H1 (cell line): Measurements from ENCODE around the gene CPA1. TPM values are rescaled to one million over a fixed set of nuclear protein-coding genes. Genes with fewer than 3 reads are reported as not detected.

Experiments used
- CTCF ChIA-PET: fragments of 300-600 bp; sonication (Branson Sonifier 250); formaldehyde crosslinking; loops from one replicate; lab custom pipeline; 2021; ENCODE audit not compliant: partially characterized antibody; lab: Charles Lee
- POLR2A ChIA-PET: fragments of 300-600 bp; sonication (Branson Sonifier 250); formaldehyde crosslinking; loops from one replicate; lab custom pipeline; 2021; ENCODE audit warnings: inconsistent platforms; ENCODE audit not compliant: partially characterized antibody; lab: Charles Lee
- DNase-seq, 2 experiments: peaks; one replicate each; pipeline versions ENCODE4 v3.0.0 to v3.0.0-alpha.2; 2010 to 2022; ENCODE audit warnings: low spot score in 2 of 2, low read depth in 1 of 2, mixed read lengths in 1 of 2
- FAIRE-seq: peaks from 2 replicates; lab custom pipeline; 2011; peaks lifted over from hg19 to GRCh38; lab: Jason Lieb, UNC
- H2AFZ ChIP-seq: 2 replicates; pipeline ENCODE4 v1.8.1; 2012; ENCODE audit warnings: low read length, inconsistent platforms
- H2AK5ac ChIP-seq: 2 replicates; pipeline ENCODE4 v1.6.1; 2013; ENCODE audit warnings: low read depth, low read length
- H2BK120ac ChIP-seq: replicated peaks from 2 replicates; pipeline ENCODE3; 2013; ENCODE audit warnings: low read depth, low read length, inconsistent platforms
- H2BK12ac ChIP-seq: 2 replicates; pipeline ENCODE4 v1.6.1; 2013; ENCODE audit warnings: low read depth, low read length
- H2BK15ac ChIP-seq: 2 replicates; pipeline ENCODE4 v1.6.1; 2013; ENCODE audit warnings: low read length
- H2BK20ac ChIP-seq: 2 replicates; pipeline ENCODE4 v1.6.1; 2013; ENCODE audit warnings: low read length
- H2BK5ac ChIP-seq: 2 replicates; pipeline ENCODE4 v1.6.1; 2013; ENCODE audit warnings: low read depth, low read length
- H3K14ac ChIP-seq: 2 replicates; pipeline ENCODE4 v1.6.1; 2013; ENCODE audit warnings: inconsistent platforms; ENCODE audit not compliant: insufficient read length
- H3K18ac ChIP-seq: 2 replicates; pipeline ENCODE4 v1.6.1; 2013; ENCODE audit warnings: low read length; ENCODE audit errors: extremely low read depth
- H3K23ac ChIP-seq: 2 replicates; pipeline ENCODE4 v1.6.1; 2013; ENCODE audit warnings: inconsistent platforms; ENCODE audit not compliant: insufficient read length
- H3K23me2 ChIP-seq: 2 replicates; pipeline ENCODE4 v1.6.1; 2013; ENCODE audit warnings: low read depth, low read length
- H3K27ac ChIP-seq: 2 replicates; pipeline ENCODE4 v1.6.1; 2011; ENCODE audit warnings: low read depth, low read length, inconsistent platforms
- H3K27me3 ChIP-seq, 4 experiments: replicated peaks in 1 of 4; 1 replicate in 1 of 4; 2 replicates in 3 of 4; pipeline versions ENCODE4 v1.6.1 to v1.8.1; 2011 to 2013; ENCODE audit warnings: low read length in 3 of 4, mild to moderate bottlenecking in 3 of 4, inconsistent platforms in 2 of 4, mixed read lengths in 2 of 4, moderate library complexity in 1 of 4; ENCODE audit not compliant: control insufficient read depth in 3 of 4, insufficient read depth in 3 of 4; ENCODE audit errors: extremely low read depth in 1 of 4
- H3K36me3 ChIP-seq, 4 experiments: 2 replicates each; pipeline versions ENCODE4 v1.6.1 to v1.8.1; 2011 to 2013; ENCODE audit warnings: mild to moderate bottlenecking in 4 of 4, low read length in 3 of 4, moderate library complexity in 2 of 4, control low read depth in 1 of 4, inconsistent platforms in 1 of 4; ENCODE audit not compliant: insufficient read depth in 4 of 4, control insufficient read depth in 2 of 4
- H3K4ac ChIP-seq: replicated peaks from 2 replicates; pipeline ENCODE3; 2013; ENCODE audit warnings: low read length, low read depth, mixed read lengths, inconsistent platforms; ENCODE audit not compliant: insufficient read length
- H3K4me1 ChIP-seq, 4 experiments: replicated peaks in 1 of 4; 1 replicate in 1 of 4; 2 replicates in 3 of 4; pipeline versions ENCODE4 v1.6.1 to v1.8.1; 2011 to 2013; ENCODE audit warnings: low read length in 3 of 4, inconsistent platforms in 2 of 4, mixed read lengths in 1 of 4; ENCODE audit not compliant: insufficient read depth in 4 of 4, control insufficient read depth in 3 of 4
- H3K4me2 ChIP-seq, 2 experiments: 2 replicates each; pipeline versions ENCODE4 v1.6.1 to v1.8.1; 2011 to 2013; ENCODE audit warnings: low read depth in 2 of 2, low read length in 2 of 2, control low read depth in 1 of 2, inconsistent platforms in 1 of 2, mild to moderate bottlenecking in 1 of 2; ENCODE audit not compliant: insufficient read depth in 1 of 2
- H3K4me3 ChIP-seq, 4 experiments: fragments of 200-600, 300-600 bp in 1 of 4; sonication (generic), shearing (Covaris generic), sonication (Bioruptor Twin) in 1 of 4; 2 replicates each; pipeline versions ENCODE4 v1.5.1 to v1.8.1; 2011 to 2016; ENCODE audit warnings: low read length in 4 of 4, low read depth in 3 of 4, control low read depth in 2 of 4, inconsistent platforms in 2 of 4, mild to moderate bottlenecking in 2 of 4, mixed read lengths in 1 of 4, moderate library complexity in 1 of 4; ENCODE audit not compliant: insufficient read depth in 2 of 4; ENCODE audit errors: extremely low read depth in 1 of 4
- H3K56ac ChIP-seq: replicated peaks from 2 replicates; pipeline ENCODE3; 2013; ENCODE audit warnings: low read depth, mild to moderate bottlenecking, mixed read lengths, low read length, inconsistent platforms; ENCODE audit not compliant: insufficient read length
- H3K79me1 ChIP-seq: 2 replicates; pipeline ENCODE4 v1.6.1; 2013; ENCODE audit warnings: low read depth, low read length, control low read depth
- H3K79me2 ChIP-seq, 2 experiments: 2 replicates each; pipeline versions ENCODE4 v1.6.1 to v1.8.1; 2012 to 2013; ENCODE audit warnings: low read length in 2 of 2, mild to moderate bottlenecking in 2 of 2, inconsistent platforms in 1 of 2; ENCODE audit not compliant: insufficient read depth in 2 of 2, control insufficient read depth in 1 of 2
- H3K9ac ChIP-seq, 4 experiments: replicated peaks in 1 of 4; 1 replicate in 1 of 4; 2 replicates in 3 of 4; pipeline versions ENCODE4 v1.6.1 to v1.8.1; 2011 to 2013; ENCODE audit warnings: low read depth in 3 of 4, low read length in 3 of 4, control low read depth in 2 of 4, mild to moderate bottlenecking in 2 of 4, moderate library complexity in 2 of 4, inconsistent platforms in 1 of 4; ENCODE audit errors: extremely low read depth in 1 of 4
- H3K9me3 ChIP-seq, 2 experiments: 2 replicates each; pipeline versions ENCODE4 v1.6.1 to v1.8.1; 2012 to 2013; ENCODE audit warnings: mild to moderate bottlenecking in 2 of 2, moderate library complexity in 2 of 2, control low read depth in 1 of 2, inconsistent platforms in 1 of 2, low read depth in 1 of 2, low read length in 1 of 2, mixed read lengths in 1 of 2; ENCODE audit not compliant: insufficient read depth in 2 of 2
- H4K20me1 ChIP-seq, 2 experiments: replicated peaks in 1 of 2; 2 replicates each; pipeline versions ENCODE3 to v1.8.1; 2011 to 2013; ENCODE audit warnings: inconsistent platforms in 2 of 2, low read length in 2 of 2, mild to moderate bottlenecking in 1 of 2; ENCODE audit not compliant: insufficient read depth in 2 of 2, control insufficient read depth in 1 of 2
- H4K5ac ChIP-seq: 2 replicates; pipeline ENCODE4 v1.6.1; 2013; ENCODE audit warnings: low read length, low read depth, mixed read lengths, inconsistent platforms; ENCODE audit not compliant: insufficient read length
- H4K8ac ChIP-seq: 2 replicates; pipeline ENCODE4 v1.8.0; 2013; ENCODE audit warnings: mild to moderate bottlenecking, moderate library complexity, low read length, inconsistent platforms; ENCODE audit not compliant: insufficient read depth; ENCODE audit errors: extremely low read depth
- H4K91ac ChIP-seq: replicated peaks from 2 replicates; pipeline ENCODE3; 2013; ENCODE audit warnings: low read length, mixed read lengths, inconsistent platforms; ENCODE audit not compliant: insufficient read length
- ASH2L ChIP-seq: fragments of 200-600, 300-600 bp; sonication (generic); IDR thresholded peaks from one replicate; pipeline ENCODE4 v1.7.1; 2017; ENCODE audit warnings: low read length
- EGR1 ChIP-seq: IDR thresholded peaks from 2 replicates; pipeline ENCODE4 v1.6.1; 2011; ENCODE audit warnings: low read depth, low read length, borderline replicate concordance
- JUN ChIP-seq: IDR thresholded peaks from 2 replicates; pipeline ENCODE4 v1.6.1; 2011; ENCODE audit warnings: low read depth, mild to moderate bottlenecking, improper control_type of control experiment, low read length
- NANOG ChIP-seq: IDR thresholded peaks from 2 replicates; pipeline ENCODE4 v1.6.1; 2011; ENCODE audit warnings: low read length, low read depth, mild to moderate bottlenecking, inconsistent platforms; ENCODE audit not compliant: insufficient read depth, poor library complexity, severe bottlenecking
- NRF1 ChIP-seq: IDR thresholded peaks from 2 replicates; pipeline ENCODE4 v1.6.1; 2011; ENCODE audit warnings: mild to moderate bottlenecking, low read depth, low read length, improper control_type of control experiment
- POU5F1 ChIP-seq: IDR thresholded peaks from 2 replicates; pipeline ENCODE4 v1.6.1; 2011; ENCODE audit warnings: low read depth, mild to moderate bottlenecking, low read length, moderate library complexity
- RAD21 ChIP-seq, 2 experiments: IDR thresholded peaks in 1 of 2; conservative IDR thresholded peaks in 1 of 2; 2 replicates each; pipeline ENCODE4 v1.6.1; 2011; ENCODE audit warnings: low read depth in 2 of 2, low read length in 2 of 2, improper control_type of control experiment in 1 of 2, inconsistent platforms in 1 of 2, mild to moderate bottlenecking in 1 of 2, moderate library complexity in 1 of 2
- SIN3A ChIP-seq, 2 experiments: IDR thresholded peaks in 1 of 2; conservative IDR thresholded peaks in 1 of 2; 2 replicates each; pipeline ENCODE4 v1.6.1; 2011 to 2012; ENCODE audit warnings: low read length in 2 of 2, improper control_type of control experiment in 1 of 2, low read depth in 1 of 2, mild to moderate bottlenecking in 1 of 2
- SRF ChIP-seq: IDR thresholded peaks from 2 replicates; pipeline ENCODE4 v1.6.1; 2011; ENCODE audit warnings: mild to moderate bottlenecking, low read depth, low read length, moderate library complexity
- SUZ12 ChIP-seq: fragments of 200-600 bp; sonication (generic); IDR thresholded peaks from 2 replicates; pipeline ENCODE4 v1.6.1; 2012; ENCODE audit warnings: mild to moderate bottlenecking, inconsistent platforms, low read length, moderate library complexity, mixed read lengths
- TCF12 ChIP-seq: IDR thresholded peaks from 2 replicates; pipeline ENCODE4 v1.6.1; 2011; ENCODE audit warnings: low read depth, mild to moderate bottlenecking, low read length
- ZNF274 ChIP-seq: IDR thresholded peaks from 2 replicates; pipeline ENCODE4 v1.7.0; 2012; ENCODE audit warnings: low read length, borderline replicate concordance; ENCODE audit errors: extremely low read depth
- WGBS, 2 experiments: shearing (Covaris generic) in 1 of 2; methylation state at CpG; one replicate each; pipeline versions ENCODE4 v1.1.6 to v1.1.7; 2013 to 2015; ENCODE audit warnings: low lambda C conversion rate in 2 of 2, mixed read lengths in 2 of 2, inconsistent platforms in 1 of 2, low coverage in 1 of 2, missing lambda C conversion rate in 1 of 2; ENCODE audit not compliant: insufficient replicate concordance in 2 of 2, insufficient coverage in 1 of 2, insufficient read length in 1 of 2; ENCODE audit errors: extremely low coverage in 1 of 2, missing lambda C conversion rate in 1 of 2; 5-methylcytosine and 5-hydroxymethylcytosine counted together
- polyA plus RNA-seq, 7 experiments: library from polyadenylated mRNA; depleted of rRNA in 3 of 7; stranded (reverse) in 5 of 7; unstranded in 2 of 7; fragments of >200 nt in 5 of 7; fragments of 200-250 nt in 2 of 7; gene quantifications; 1 replicate in 5 of 7; 2 replicates in 1 of 7; 4 replicates in 1 of 7; pipeline versions ENCODE4 v1.2.1 to v1.2.3, GENCODE V29; 2011 to 2013; ENCODE audit warnings: missing spikeins in 2 of 7, mixed read lengths in 2 of 7
- total RNA-seq: library from RNA; stranded (reverse); fragmentation: NEBNext Ultra II Directional; extraction: Animal tissue kit (Norgen Biotek cat#: 25700); gene quantifications from 2 replicates; pipeline ENCODE4 v1.2.1, GENCODE V29; 2021
- TF ChIP-seq, protein P1 (sequence below): IDR thresholded peaks from 2 replicates; pipeline ENCODE4 v1.6.1; 2012; ENCODE audit warnings: inconsistent platforms

The CPA1 gene
- total and polyA plus RNA-seq, 2 of the 8 experiments (the other 6 are each of a cell fraction or from before 2014, with no cell fraction given): not detected

DNA sequence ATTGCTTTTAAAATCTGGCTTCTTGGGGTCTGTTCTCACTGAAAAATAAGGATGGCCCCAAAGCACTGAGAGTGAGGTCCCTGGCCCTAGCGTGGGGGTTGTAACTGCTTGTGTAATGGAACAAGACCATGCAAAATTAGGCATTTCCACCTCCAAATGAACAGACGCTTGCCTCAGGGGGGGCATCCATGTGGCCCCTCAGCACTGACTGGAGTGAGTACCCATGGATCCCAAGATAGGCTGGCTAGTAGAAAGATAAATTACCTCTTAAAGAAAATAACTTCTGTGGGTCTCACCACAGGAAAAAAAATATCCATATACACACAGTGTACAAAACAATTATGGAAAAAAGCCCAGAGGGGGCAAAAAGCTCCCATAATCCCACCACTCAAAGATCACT lies 15.2 kb upstream of the CPA1 start:
- DNase-seq (no peak), FAIRE-seq (no peak)
- Histone ChIP-seq H3K4me1 (peaks cover 0 to 6% (median 0%) of the 10 kb centered on the region in 4 experiments; a peak in 1 of 7 replicates), H3K27me3 (no peaks in the 10 kb centered on the region; a peak in 1 of 7 replicates), H3K18ac (no peak overlapping the region), H3K4me3 (no peak overlapping the region), H2BK120ac (no peak overlapping the region), H3K79me2 (no peaks in the 10 kb centered on the region), H4K8ac (no peak overlapping the region), H3K9ac (no peak overlapping the region), H2BK12ac (no peak overlapping the region), H3K9me3 (0 out of 4 replicates have a peak, but pooled peaks cover 0 to 6% of the 10 kb centered on the region in 2 experiments), H4K20me1 (no peaks in the 10 kb centered on the region), H3K23me2 (no peaks in the 10 kb centered on the region), H2BK5ac (no peak overlapping the region), H3K27ac (no peak overlapping the region), H4K91ac (no peak overlapping the region), H3K79me1 (no peaks in the 10 kb centered on the region), H3K56ac (no peak overlapping the region), H2AK5ac (no peak overlapping the region), H2BK15ac (no peak overlapping the region), H2BK20ac (no peak overlapping the region), H3K23ac (no peak overlapping the region), H3K4ac (no peak overlapping the region), H3K14ac (no peak overlapping the region), H2AFZ (no peak overlapping the region), H4K5ac (no peak overlapping the region), H3K4me2 (no peak overlapping the region), H3K36me3 (no peaks in the 10 kb centered on the region)
- ChIA-PET CTCF (interaction anchor here (1.3 to 11.6 kb wide), 2 partner anchors 9 to 14 kb away, joined by 3 to 59 read pairs; partner anchors contain the start of gene CPA1), POLR2A (interaction anchor here (0.6 kb wide), 1 partner anchor 14 kb away, joined by 3 read pairs; no protein-coding TSS in a partner anchor)
- WGBS, 2 experiments: 84% methylated on average over 2 of the region's 2 CpGs; no CpG with 5 or more reads in 1 of the 2 experiments
- no peak for TF ChIP-seq NRF1
- no peak for TF ChIP-seq TCF12
- no peak for TF ChIP-seq RAD21 (IDR thresholded peaks at IDR 0.05 in 1 of 2, conservative IDR thresholded peaks at IDR 0.05 in 1 of 2; ENCODE audit: low read depth in 2 of 2, low read length in 2 of 2)
- TF ChIP-seq, protein P1, sequence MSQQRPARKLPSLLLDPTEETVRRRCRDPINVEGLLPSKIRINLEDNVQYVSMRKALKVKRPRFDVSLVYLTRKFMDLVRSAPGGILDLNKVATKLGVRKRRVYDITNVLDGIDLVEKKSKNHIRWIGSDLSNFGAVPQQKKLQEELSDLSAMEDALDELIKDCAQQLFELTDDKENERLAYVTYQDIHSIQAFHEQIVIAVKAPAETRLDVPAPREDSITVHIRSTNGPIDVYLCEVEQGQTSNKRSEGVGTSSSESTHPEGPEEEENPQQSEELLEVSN: no peak
- TF ChIP-seq POU5F1: no peak
- no peak for TF ChIP-seq SIN3A (conservative IDR thresholded peaks at IDR 0.05 in 1 of 2, IDR thresholded peaks at IDR 0.05 in 1 of 2; ENCODE audit: low read depth in 1 of 2, low read length in 2 of 2)
- TF ChIP-seq JUN: no peak
- no peak for TF ChIP-seq ZNF274
- no peak for TF ChIP-seq ASH2L
- TF ChIP-seq EGR1: no peak
- no peak for TF ChIP-seq SRF
- no peak for TF ChIP-seq NANOG
- TF ChIP-seq SUZ12: no peak
